Neuron (in vitro differentiated cells): Measurements from ENCODE around the gene HOXB8.

ENCODE experiments used
- H2AFZ ChIP-seq: one replicate; pipeline ENCODE4 v1.6.1; 2013; ENCODE audit warnings: low read depth, mild to moderate bottlenecking, inconsistent platforms, low read length, moderate library complexity
- H3K27me3 ChIP-seq: one replicate; pipeline ENCODE4 v1.6.1; 2013; ENCODE audit warnings: low read length; ENCODE audit not compliant: insufficient read depth
- H3K36me3 ChIP-seq: one replicate; pipeline ENCODE4 v1.6.1; 2013; ENCODE audit warnings: low read length; ENCODE audit not compliant: insufficient read depth
- H3K4me1 ChIP-seq: one replicate; pipeline ENCODE4 v1.6.1; 2013; ENCODE audit warnings: low read length; ENCODE audit not compliant: insufficient read depth
- H3K4me3 ChIP-seq: 2 replicates; pipeline ENCODE4 v1.5.1; 2013; ENCODE audit warnings: mild to moderate bottlenecking, low read length, moderate library complexity
- H3K9me3 ChIP-seq: one replicate; pipeline ENCODE4 v1.6.1; 2013; ENCODE audit warnings: low read length

The HOXB8 gene

GRCh38 chr17:48624544-48625494 is 9.7 kb upstream of the HOXB8 start:
- H2AFZ ChIP-seq = no peak overlapping the region

GRCh38 chr17:48624118-48624517 is 9.0 kb upstream of the HOXB8 start:
- no peaks in the 10 kb centered on the region for H3K9me3 ChIP-seq
- no peak overlapping the region for H2AFZ ChIP-seq
- H3K4me1 ChIP-seq = peaks cover 5% of the 10 kb centered on the region
- H3K27me3 ChIP-seq = peaks cover 98% of the 10 kb centered on the region
- H3K4me3 ChIP-seq = no peak overlapping the region
- H3K36me3 ChIP-seq = no peaks in the 10 kb centered on the region

More at GRCh38 chr17:48624544-48625494, 9.7 kb upstream of the HOXB8 start:
- peaks cover 5% of the 10 kb centered on the region for H3K4me1 ChIP-seq
- no peaks in the 10 kb centered on the region for H3K9me3 ChIP-seq
- H3K36me3 ChIP-seq = no peaks in the 10 kb centered on the region
- H3K4me3 ChIP-seq = no peak overlapping the region
- H3K27me3 ChIP-seq = peaks cover 98% of the 10 kb centered on the region

- peaks cover 97% of the 10 kb centered on the region for H3K27me3 ChIP-seq
- no peaks in the 10 kb centered on the region for H3K36me3 ChIP-seq
- no peak overlapping the region for H2AFZ ChIP-seq
- H3K4me3 ChIP-seq = no peak overlapping the region
- peaks cover 5% of the 10 kb centered on the region for H3K4me1 ChIP-seq
- no peaks in the 10 kb centered on the region for H3K9me3 ChIP-seq
Measured at GRCh38 chr17:48623583-48623982, 8.5 kb upstream of the HOXB8 start.

- H3K4me1 ChIP-seq = peaks cover 5% of the 10 kb centered on the region
- no peaks in the 10 kb centered on the region for H3K9me3 ChIP-seq
- H3K27me3 ChIP-seq = peaks cover 97% of the 10 kb centered on the region
- no peak overlapping the region for H3K4me3 ChIP-seq
- H2AFZ ChIP-seq = no peak overlapping the region
- no peaks in the 10 kb centered on the region for H3K36me3 ChIP-seq
Measured at GRCh38 chr17:48622857-48623256, 7.8 kb upstream of the HOXB8 start.

- Histone ChIP-seq H3K27me3 (peaks cover 98% of the 10 kb centered on the region), H3K4me3 (no peak overlapping the region)
Measured at GRCh38 chr17:48621410-48622392, 6.6 kb upstream of the HOXB8 start.

GRCh38 chr17:48620461-48621139 is 5.5 kb upstream of the HOXB8 start:
- H3K4me3 ChIP-seq = no peak overlapping the region
- no peak overlapping the region for H2AFZ ChIP-seq
- no peaks in the 10 kb centered on the region for H3K36me3 ChIP-seq
- peaks cover 5% of the 10 kb centered on the region for H3K4me1 ChIP-seq
- peaks cover 99% of the 10 kb centered on the region for H3K27me3 ChIP-seq
- no peaks in the 10 kb centered on the region for H3K9me3 ChIP-seq

More at GRCh38 chr17:48621410-48622392, 6.6 kb upstream of the HOXB8 start:
- Histone ChIP-seq H3K9me3 (no peaks in the 10 kb centered on the region), H2AFZ (no peak overlapping the region), H3K36me3 (no peaks in the 10 kb centered on the region), H3K4me1 (peaks cover 5% of the 10 kb centered on the region)

GRCh38 chr17:48619826-48620449 is 4.8 kb upstream of the HOXB8 start:
- Histone ChIP-seq H3K36me3 (no peaks in the 10 kb centered on the region), H3K27me3 (peaks cover 99% of the 10 kb centered on the region), H3K9me3 (no peaks in the 10 kb centered on the region), H3K4me1 (peaks cover 2% of the 10 kb centered on the region), H3K4me3 (no peak overlapping the region), H2AFZ (peak overlapping the region; percentile 55)

- H3K4me1 ChIP-seq = no peaks in the 10 kb centered on the region
- no peaks in the 10 kb centered on the region for H3K36me3 ChIP-seq
- no peak overlapping the region for H3K4me3 ChIP-seq
- H2AFZ ChIP-seq = no peak overlapping the region
- peaks cover 99% of the 10 kb centered on the region for H3K27me3 ChIP-seq
- H3K9me3 ChIP-seq = no peaks in the 10 kb centered on the region
Measured at GRCh38 chr17:48618256-48618896, 3.3 kb upstream of the HOXB8 start.

GRCh38 chr17:48617471-48618255 is 2.6 kb upstream of the HOXB8 start:
- Histone ChIP-seq H3K4me1 (peaks cover 3% of the 10 kb centered on the region), H3K27me3 (peaks cover 98% of the 10 kb centered on the region), H3K4me3 (no peak overlapping the region), H3K9me3 (no peaks in the 10 kb centered on the region), H3K36me3 (no peaks in the 10 kb centered on the region), H2AFZ (no peak overlapping the region)

GRCh38 chr17:48616717-48617470 is 1.8 kb upstream of the HOXB8 start:
- H3K4me3 ChIP-seq = no peak overlapping the region
- no peaks in the 10 kb centered on the region for H3K9me3 ChIP-seq
- peaks cover 6% of the 10 kb centered on the region for H3K4me1 ChIP-seq
- no peaks in the 10 kb centered on the region for H3K36me3 ChIP-seq
- no peak overlapping the region for H2AFZ ChIP-seq
- H3K27me3 ChIP-seq = peaks cover 98% of the 10 kb centered on the region
